DMS79 treated with DMSO at 0.1 percent for 48 hours (cell line): ENCODE measurements around the gene ADAM19.

Experiments used
- DNase-seq: peaks from one replicate; lab custom pipeline; 2025; lab: John Stamatoyannopoulos, UW

The ADAM19 gene

GRCh38 chr5:157594675-157595459 lies 19.3 kb upstream of the ADAM19 start:
- no peak for DNase-seq

GRCh38 chr5:157594257-157594656 lies 18.7 kb upstream of the ADAM19 start:
- DNase-seq, result no peak

GRCh38 chr5:157593052-157593757 lies 17.6 kb upstream of the ADAM19 start:
- no peak for DNase-seq

- DNase-seq, result no peak
Measured at GRCh38 chr5:157592594-157592993, 17.0 kb upstream of the ADAM19 start.

GRCh38 chr5:157590478-157590877 lies 14.9 kb upstream of the ADAM19 start:
- DNase-seq, result no peak

GRCh38 chr5:157584628-157585027 lies 9.1 kb upstream of the ADAM19 start:
- no peak for DNase-seq

- no peak for DNase-seq
Measured at GRCh38 chr5:157582731-157583620, 7.4 kb upstream of the ADAM19 start.

- no peak for DNase-seq
Measured at GRCh38 chr5:157581901-157582300, 6.3 kb upstream of the ADAM19 start.

- no peak for DNase-seq
Measured at GRCh38 chr5:157578079-157578780, 2.7 kb upstream of the ADAM19 start.

- no peak for DNase-seq
Measured at GRCh38 chr5:157576678-157577077, 1.1 kb upstream of the ADAM19 start.

- no peak for DNase-seq
Measured at GRCh38 chr5:157574456-157575380, 857 bp downstream of the ADAM19 start.

GRCh38 chr5:157571357-157571827 lies 4.2 kb downstream of the ADAM19 start:
- DNase-seq, result no peak

GRCh38 chr5:157570531-157571200 lies 4.9 kb downstream of the ADAM19 start:
- no peak for DNase-seq

GRCh38 chr5:157568720-157569119 lies 6.9 kb downstream of the ADAM19 start:
- DNase-seq, result no peak

- DNase-seq, result no peak
Measured at GRCh38 chr5:157568222-157568621, 7.4 kb downstream of the ADAM19 start.

- DNase-seq, result no peak
Measured at GRCh38 chr5:157566902-157567489, 8.6 kb downstream of the ADAM19 start.

- DNase-seq, result no peak
Measured at GRCh38 chr5:157563929-157564716, 11.5 kb downstream of the ADAM19 start.

- no peak for DNase-seq
Measured at GRCh38 chr5:157563373-157563928, 12.1 kb downstream of the ADAM19 start.
